GM12892 (cell line): Measurements from ENCODE around the gene GMNN.

Experiments
- POLR2A ChIP-seq: IDR thresholded peaks from 2 replicates; pipeline ENCODE4 v1.6.1; 2011; ENCODE audit warnings: low read depth, low read length, control low read depth
- POLR2AphosphoS5 ChIP-seq: IDR thresholded peaks from 2 replicates; pipeline ENCODE4 v1.6.1; 2011; ENCODE audit warnings: low read depth, low read length, control low read depth
- TAF1 ChIP-seq: IDR thresholded peaks from 2 replicates; pipeline ENCODE4 v1.6.1; 2011; ENCODE audit warnings: low read depth, mild to moderate bottlenecking, control low read depth, low read length, borderline replicate concordance

- no peak for TF ChIP-seq POLR2A
- TF ChIP-seq POLR2AphosphoS5: no peak
- TF ChIP-seq TAF1: no peak
These were observed 36.0 kb upstream of the GMNN start for GRCh38 chr6:24738741-24739140.
